GM12878 (cell line): ENCODE data around the gene ARHGEF38. TPM values are rescaled to one million over a fixed set of nuclear protein-coding genes. Genes with fewer than 3 reads are reported as not detected.

Experiments
- ATF7 ChIP-seq: fragments of 450-650 bp; IDR thresholded peaks from 2 replicates; pipeline ENCODE4 v1.6.1; 2016; ENCODE audit warnings: low read depth, mild to moderate bottlenecking
- BRCA1 ChIP-seq: IDR thresholded peaks from 2 replicates; pipeline ENCODE4 v1.6.1; 2011; ENCODE audit warnings: low read depth, low read length, improper control_type of control experiment
- CHD2 ChIP-seq: IDR thresholded peaks from 2 replicates; pipeline ENCODE4 v1.6.1; 2011; ENCODE audit warnings: low read depth, low read length, improper control_type of control experiment, borderline replicate concordance
- E4F1 ChIP-seq: fragments of 450-650 bp; IDR thresholded peaks from 2 replicates; pipeline ENCODE4 v1.6.1; 2018; ENCODE audit warnings: borderline replicate concordance, mild to moderate bottlenecking; ENCODE audit not compliant: partially characterized antibody
- ETV6 ChIP-seq, 2 experiments: fragments of 450-650 bp in 1 of 2; IDR thresholded peaks in 1 of 2; conservative IDR thresholded peaks in 1 of 2; 2 replicates each; pipeline ENCODE4 v1.6.1; 2014; ENCODE audit warnings: antibody characterized with exemption in 1 of 2, borderline replicate concordance in 1 of 2, low read depth in 1 of 2, mild to moderate bottlenecking in 1 of 2, moderate library complexity in 1 of 2
- HDAC6 ChIP-seq: fragments of 200-600 bp; sonication (generic); IDR thresholded peaks from one replicate; pipeline ENCODE4 v1.8.0; 2017; ENCODE audit warnings: antibody characterized with exemption; ENCODE audit not compliant: unreplicated experiment
- MYB ChIP-seq: fragments of 150-350 bp; IDR thresholded peaks from 2 replicates; pipeline ENCODE4 v1.6.1; 2014; ENCODE audit warnings: mild to moderate bottlenecking, low read depth, low read length, borderline replicate concordance
- NR2F1 ChIP-seq: fragments of 450-650 bp; conservative IDR thresholded peaks from 2 replicates; pipeline ENCODE4 v1.6.1; 2017; ENCODE audit warnings: mild to moderate bottlenecking
- PAX8 ChIP-seq: fragments of 450-650 bp; IDR thresholded peaks from 2 replicates; pipeline ENCODE4 v1.6.1; 2017; ENCODE audit warnings: mild to moderate bottlenecking, moderate library complexity
- RELB ChIP-seq: fragments of 450-650 bp; IDR thresholded peaks from 2 replicates; pipeline ENCODE4 v1.6.1; 2017; ENCODE audit warnings: low read depth, mild to moderate bottlenecking, moderate library complexity
- TCF3 ChIP-seq: IDR thresholded peaks from 2 replicates; pipeline ENCODE4 v1.6.1; 2012; ENCODE audit warnings: low read depth, mild to moderate bottlenecking, low read length, borderline replicate concordance; ENCODE audit not compliant: insufficient read depth
- USF1 ChIP-seq: IDR thresholded peaks from 2 replicates; pipeline ENCODE4 v1.6.1; 2011; ENCODE audit warnings: borderline replicate concordance, low read depth, mild to moderate bottlenecking, moderate library complexity, mixed read lengths, low read length; ENCODE audit not compliant: insufficient read depth; ENCODE audit errors: extremely low read length
- ZBTB40 ChIP-seq: fragments of 450-650 bp; IDR thresholded peaks from 2 replicates; pipeline ENCODE4 v1.6.1; 2016; ENCODE audit warnings: mild to moderate bottlenecking, moderate library complexity, borderline replicate concordance
- polyA plus RNA-seq, 11 experiments: library from polyadenylated mRNA; depleted of rRNA in 4 of 11; unstranded in 6 of 11; stranded (reverse) in 5 of 11; fragments of >200 nt; fragmentation: Nextera tagmentation in 4 of 11; fragmentation: Illumina TruSeq in 1 of 11; extraction: Ambion mirVana in 4 of 11; extraction: Trizol in 1 of 11; gene quantifications; 1 replicate in 1 of 11; 2 replicates in 10 of 11; pipeline versions ENCODE4 v1.2.1 to v1.2.3, GENCODE V29; 2011 to 2016; ENCODE audit warnings: inconsistent platforms in 2 of 11, missing spikeins in 2 of 11, low read depth in 1 of 11
- total RNA-seq, 4 experiments: library from RNA; depleted of rRNA in 3 of 4; stranded (reverse); fragments of >200 nt in 3 of 4; fragmentation: Illumina TruSeq in 1 of 4; extraction: Trizol in 1 of 4; gene quantifications; 2 replicates each; pipeline versions ENCODE4 v1.2.1 to v1.2.3, GENCODE V29; 2013 to 2021

ARHGEF38 gene
- total and polyA plus RNA-seq, 10 of the 15 experiments (the other 5 are each of a cell fraction or from before 2014, with no cell fraction given): 0.01 to 1.1 (median 0.09) TPM; not detected in 2

- TF ChIP-seq RELB: peak; percentile 84
- TF ChIP-seq ETV6 (conservative IDR thresholded peaks at IDR 0.05 in 1 of 2, IDR thresholded peaks at IDR 0.05 in 1 of 2; ENCODE audit: borderline replicate concordance in 1 of 2, low read depth in 1 of 2): peak in 1 of 2 experiments; percentile 79; a peak in 1 of 4 replicates
- TF ChIP-seq E4F1: no peak
- no peak for TF ChIP-seq CHD2
- TF ChIP-seq NR2F1: peak; percentile 89
- no peak for TF ChIP-seq USF1
- TF ChIP-seq MYB: peak; percentile 65; the same call in 1 of the 2 replicates
- TF ChIP-seq HDAC6: no peak
- TF ChIP-seq ATF7: peak; percentile 38; the same call in 1 of the 2 replicates
- TF ChIP-seq ZBTB40: no peak
- TF ChIP-seq PAX8: no peak
- TF ChIP-seq TCF3: 0 out of 2 replicates have a peak, but pooled peaks have one; percentile 38
- TF ChIP-seq BRCA1: no peak
Measured at GRCh38 chr4:105594099-105595010, 41.9 kb downstream of the ARHGEF38 start (continued).
